Ishikawa (cell line): Measurements from ENCODE around the gene BDH1.

Source experiments
- CEBPB ChIP-seq: IDR thresholded peaks from 2 replicates; pipeline ENCODE4 v1.6.1; 2012
- CREB1 ChIP-seq: IDR thresholded peaks from 2 replicates; pipeline ENCODE4 v1.6.1; 2012; ENCODE audit warnings: low read depth
- RAD21 ChIP-seq: IDR thresholded peaks from 2 replicates; pipeline ENCODE4 v1.6.1; 2012; ENCODE audit warnings: low read depth
- TCF12 ChIP-seq: IDR thresholded peaks from 2 replicates; pipeline ENCODE4 v1.6.1; 2012; ENCODE audit warnings: low read depth
- YY1 ChIP-seq: IDR thresholded peaks from 2 replicates; pipeline ENCODE4 v1.6.1; 2012; ENCODE audit warnings: low read depth
- TF ChIP-seq, protein P1 (sequence below): IDR thresholded peaks from 2 replicates; pipeline ENCODE4 v1.6.1; 2012; ENCODE audit warnings: low read depth, mild to moderate bottlenecking

DNA sequence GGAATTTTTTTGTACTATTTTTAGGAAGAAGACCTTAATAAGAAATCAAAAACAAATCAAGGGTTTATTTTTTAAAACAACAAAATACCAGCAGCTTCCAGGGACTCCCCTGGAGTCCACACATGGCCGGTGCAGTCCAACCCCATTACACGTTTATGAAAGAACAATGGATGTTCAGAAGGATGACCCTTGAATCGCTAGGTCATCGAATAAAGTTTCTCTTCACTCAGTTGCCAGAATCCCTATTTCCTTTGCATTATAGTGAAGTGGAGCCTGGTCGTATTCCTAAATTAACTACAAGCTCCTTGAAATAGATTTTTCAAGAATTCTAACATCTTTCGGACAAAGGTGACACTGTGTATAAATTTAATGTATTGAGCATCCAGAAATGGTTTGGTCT lies 95.1 kb downstream of the BDH1 start:
- TF ChIP-seq YY1, result no peak
- TF ChIP-seq, protein P1, sequence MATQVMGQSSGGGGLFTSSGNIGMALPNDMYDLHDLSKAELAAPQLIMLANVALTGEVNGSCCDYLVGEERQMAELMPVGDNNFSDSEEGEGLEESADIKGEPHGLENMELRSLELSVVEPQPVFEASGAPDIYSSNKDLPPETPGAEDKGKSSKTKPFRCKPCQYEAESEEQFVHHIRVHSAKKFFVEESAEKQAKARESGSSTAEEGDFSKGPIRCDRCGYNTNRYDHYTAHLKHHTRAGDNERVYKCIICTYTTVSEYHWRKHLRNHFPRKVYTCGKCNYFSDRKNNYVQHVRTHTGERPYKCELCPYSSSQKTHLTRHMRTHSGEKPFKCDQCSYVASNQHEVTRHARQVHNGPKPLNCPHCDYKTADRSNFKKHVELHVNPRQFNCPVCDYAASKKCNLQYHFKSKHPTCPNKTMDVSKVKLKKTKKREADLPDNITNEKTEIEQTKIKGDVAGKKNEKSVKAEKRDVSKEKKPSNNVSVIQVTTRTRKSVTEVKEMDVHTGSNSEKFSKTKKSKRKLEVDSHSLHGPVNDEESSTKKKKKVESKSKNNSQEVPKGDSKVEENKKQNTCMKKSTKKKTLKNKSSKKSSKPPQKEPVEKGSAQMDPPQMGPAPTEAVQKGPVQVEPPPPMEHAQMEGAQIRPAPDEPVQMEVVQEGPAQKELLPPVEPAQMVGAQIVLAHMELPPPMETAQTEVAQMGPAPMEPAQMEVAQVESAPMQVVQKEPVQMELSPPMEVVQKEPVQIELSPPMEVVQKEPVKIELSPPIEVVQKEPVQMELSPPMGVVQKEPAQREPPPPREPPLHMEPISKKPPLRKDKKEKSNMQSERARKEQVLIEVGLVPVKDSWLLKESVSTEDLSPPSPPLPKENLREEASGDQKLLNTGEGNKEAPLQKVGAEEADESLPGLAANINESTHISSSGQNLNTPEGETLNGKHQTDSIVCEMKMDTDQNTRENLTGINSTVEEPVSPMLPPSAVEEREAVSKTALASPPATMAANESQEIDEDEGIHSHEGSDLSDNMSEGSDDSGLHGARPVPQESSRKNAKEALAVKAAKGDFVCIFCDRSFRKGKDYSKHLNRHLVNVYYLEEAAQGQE, result no peak
- TF ChIP-seq CEBPB, result no peak
- no peak for TF ChIP-seq CREB1
- TF ChIP-seq RAD21, result no peak
- TF ChIP-seq TCF12, result no peak
